OCI-M1 (cell line): ENCODE measurements around the gene NDUFS6.
A peak's percentile ranks its signal among the peaks of the same experiment; 100 is the strongest.
"Not testable (repeated sequence)": the region's sequence is repeated elsewhere in the genome, so short reads cannot be mapped to it uniquely, and the experiment has no call there.

ENCODE experiments used
- DNase-seq: peaks from one replicate; lab custom pipeline; 2025; lab: John Stamatoyannopoulos, UW

The NDUFS6 gene

GRCh38 chr5:1798589-1798988 is 2.6 kb upstream of the NDUFS6 start:
- DNase-seq, result not testable (repeated sequence)

- DNase-seq, result peak; percentile 33
Measured at GRCh38 chr5:1799110-1799601, 2.1 kb upstream of the NDUFS6 start.

GRCh38 chr5:1799602-1800471 is 1.4 kb upstream of the NDUFS6 start, which contains the start of gene MRPL36:
MRPL36 (minus strand) TSS chr5:1799837; CDS start chr5:1798935, 902 bp downstream.
- peak; percentile 96 for DNase-seq

- DNase-seq, result peak; percentile 82
Measured at GRCh38 chr5:1800472-1801221, 560 bp upstream of the NDUFS6 start.

- DNase-seq, result peak; percentile 44
Measured at GRCh38 chr5:1801967-1802295, 724 bp downstream of the NDUFS6 start.

- no peak for DNase-seq
Measured at GRCh38 chr5:1803192-1803591, 2.0 kb downstream of the NDUFS6 start.

- no peak for DNase-seq
Measured at GRCh38 chr5:1804001-1804690, 2.9 kb downstream of the NDUFS6 start.

- no peak for DNase-seq
Measured at GRCh38 chr5:1805326-1805725, 4.1 kb downstream of the NDUFS6 start.

GRCh38 chr5:1805736-1806135 is 4.5 kb downstream of the NDUFS6 start:
- no peak for DNase-seq

- DNase-seq, result no peak
Measured at GRCh38 chr5:1806199-1806598, 5.0 kb downstream of the NDUFS6 start.

- DNase-seq, result no peak
Measured at GRCh38 chr5:1806974-1807373, 5.8 kb downstream of the NDUFS6 start.

GRCh38 chr5:1807451-1808185 is 6.4 kb downstream of the NDUFS6 start:
- no peak for DNase-seq

GRCh38 chr5:1808439-1808838 is 7.2 kb downstream of the NDUFS6 start:
- no peak for DNase-seq

GRCh38 chr5:1809416-1810035 is 8.3 kb downstream of the NDUFS6 start:
- DNase-seq, result no peak

GRCh38 chr5:1810581-1811101 is 9.4 kb downstream of the NDUFS6 start:
- DNase-seq, result no peak

GRCh38 chr5:1814183-1815020 is 13.2 kb downstream of the NDUFS6 start:
- no peak for DNase-seq

- no peak for DNase-seq
Measured at GRCh38 chr5:1815071-1815786, 14.0 kb downstream of the NDUFS6 start.

- DNase-seq, result no peak
Measured at GRCh38 chr5:1815881-1816292, 14.7 kb downstream of the NDUFS6 start.

GRCh38 chr5:1816495-1817089 is 15.4 kb downstream of the NDUFS6 start:
- DNase-seq, result not testable (repeated sequence)
